GM19328 (cell line): Measurements from ENCODE around the gene RS1.

Experiments
- ATAC-seq: cut with Tn5 transposase; IDR thresholded peaks from one replicate; pipeline ENCODE4 v1.9.1; 2021; ENCODE audit warnings: mild to moderate bottlenecking, moderate library complexity; ENCODE audit not compliant: unreplicated experiment

The RS1 gene

GRCh38 chrX:18672008-18672407, at the start of gene RS1:
RS1 (minus strand) TSS chrX:18672108; CDS start chrX:18672068, 40 bp downstream.
- ATAC-seq: no peak

GRCh38 chrX:18719852-18720251, 47.9 kb upstream of the RS1 start:
- ATAC-seq: no peak

GRCh38 chrX:18714910-18715309, 43.0 kb upstream of the RS1 start:
- ATAC-seq: no peak

GRCh38 chrX:18709833-18710232, 37.9 kb upstream of the RS1 start:
- ATAC-seq: no peak

GRCh38 chrX:18707426-18708049, 35.6 kb upstream of the RS1 start, which contains the start of gene PPEF1:
PPEF1 (plus strand) TSS chrX:18707645; CDS start chrX:18707781, 136 bp downstream.
- ATAC-seq: no peak

- no peak for ATAC-seq
Measured at GRCh38 chrX:18702362-18703195, 30.7 kb upstream of the RS1 start.

- no peak for ATAC-seq
Measured at GRCh38 chrX:18701621-18702361, 29.9 kb upstream of the RS1 start.

GRCh38 chrX:18698737-18699650, 27.1 kb upstream of the RS1 start:
- no peak for ATAC-seq

DNA sequence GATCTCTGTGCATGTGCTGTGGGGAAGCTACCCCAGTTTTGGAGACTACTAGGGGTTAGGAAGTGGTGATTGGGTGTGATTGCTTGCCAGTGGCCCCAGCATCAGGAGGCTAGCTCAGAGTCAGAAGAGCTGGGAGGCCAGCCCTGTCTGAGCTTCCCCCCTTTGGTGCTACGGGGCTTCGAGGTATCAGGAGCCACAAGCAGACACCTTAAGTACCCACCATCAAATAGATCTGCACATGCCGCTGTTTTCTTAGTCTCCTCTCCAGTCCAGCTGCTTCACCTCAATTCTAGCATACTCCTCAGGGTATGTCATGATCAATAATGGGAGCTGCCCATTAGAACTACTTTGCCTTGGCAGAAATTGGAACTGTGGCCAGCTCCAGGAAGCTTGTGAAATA, 24.7 kb upstream of the RS1 start:
- no peak for ATAC-seq

GRCh38 chrX:18692541-18692940, 20.6 kb upstream of the RS1 start:
- no peak for ATAC-seq

- no peak for ATAC-seq
Measured at GRCh38 chrX:18691431-18691830, 19.5 kb upstream of the RS1 start.

GRCh38 chrX:18687856-18688495, 16.1 kb upstream of the RS1 start:
- no peak for ATAC-seq

DNA sequence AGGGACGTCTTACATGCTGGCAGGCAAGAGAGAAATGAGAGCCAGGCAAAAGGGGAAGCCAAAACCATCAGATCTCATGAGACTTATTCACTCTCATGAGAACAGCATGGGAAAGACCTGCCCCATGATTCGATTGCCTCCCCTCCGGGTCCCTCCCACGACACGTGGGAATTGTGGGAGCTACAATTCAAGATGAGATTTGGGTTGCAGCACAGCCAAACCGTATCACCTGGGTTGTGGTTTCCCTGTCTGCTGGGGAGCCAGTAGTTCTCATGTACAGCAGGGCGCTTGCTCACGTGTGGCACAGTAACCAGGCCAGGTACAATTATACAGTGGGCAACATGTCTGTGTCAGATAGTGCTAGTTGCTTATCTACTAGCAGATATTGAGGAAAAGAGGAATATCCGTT, 11.1 kb upstream of the RS1 start:
- no peak for ATAC-seq

DNA sequence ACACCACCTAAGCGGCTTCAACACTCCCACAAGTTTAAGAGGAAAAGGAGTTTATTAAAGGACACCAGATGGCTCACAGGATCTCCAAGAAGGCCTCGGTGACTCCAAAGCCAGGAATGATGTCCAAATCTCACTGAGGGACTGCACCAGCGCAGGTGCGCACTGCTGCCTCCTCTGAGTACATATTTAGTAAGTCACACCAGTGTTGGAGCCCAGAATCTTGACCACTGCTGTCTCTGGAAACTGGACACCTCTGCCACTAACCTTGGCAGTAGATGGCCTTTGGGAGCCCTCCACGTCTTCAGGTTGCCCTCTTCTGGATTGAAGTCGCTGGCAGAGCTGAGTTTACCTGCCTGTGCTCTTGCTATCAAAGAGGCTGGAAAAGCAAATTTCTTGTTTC, 10.1 kb upstream of the RS1 start:
- no peak for ATAC-seq

- ATAC-seq: no peak
Measured at GRCh38 chrX:18677161-18677869, 5.4 kb upstream of the RS1 start.

DNA sequence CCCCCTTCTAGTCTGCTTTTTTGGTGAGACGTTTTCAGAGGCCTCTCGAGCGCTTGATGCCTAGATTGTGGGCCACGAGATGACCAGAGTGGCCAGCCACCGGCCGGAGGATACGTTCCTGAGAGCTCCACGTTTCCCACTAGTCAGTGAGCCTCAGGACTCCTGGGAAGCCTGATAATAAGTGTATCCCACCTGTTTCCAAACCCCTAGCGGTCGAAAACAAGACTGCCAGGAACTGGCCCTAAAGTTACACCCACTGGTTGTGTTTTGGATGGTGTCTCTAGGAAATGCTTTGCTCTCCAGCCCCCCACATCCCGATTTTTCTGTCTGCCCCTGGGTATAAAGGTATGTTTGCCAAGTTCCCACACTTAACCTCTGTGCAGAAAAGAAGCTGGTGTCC, 4.6 kb upstream of the RS1 start:
- no peak for ATAC-seq

GRCh38 chrX:18676050-18676449, 4.1 kb upstream of the RS1 start:
- ATAC-seq: no peak

DNA sequence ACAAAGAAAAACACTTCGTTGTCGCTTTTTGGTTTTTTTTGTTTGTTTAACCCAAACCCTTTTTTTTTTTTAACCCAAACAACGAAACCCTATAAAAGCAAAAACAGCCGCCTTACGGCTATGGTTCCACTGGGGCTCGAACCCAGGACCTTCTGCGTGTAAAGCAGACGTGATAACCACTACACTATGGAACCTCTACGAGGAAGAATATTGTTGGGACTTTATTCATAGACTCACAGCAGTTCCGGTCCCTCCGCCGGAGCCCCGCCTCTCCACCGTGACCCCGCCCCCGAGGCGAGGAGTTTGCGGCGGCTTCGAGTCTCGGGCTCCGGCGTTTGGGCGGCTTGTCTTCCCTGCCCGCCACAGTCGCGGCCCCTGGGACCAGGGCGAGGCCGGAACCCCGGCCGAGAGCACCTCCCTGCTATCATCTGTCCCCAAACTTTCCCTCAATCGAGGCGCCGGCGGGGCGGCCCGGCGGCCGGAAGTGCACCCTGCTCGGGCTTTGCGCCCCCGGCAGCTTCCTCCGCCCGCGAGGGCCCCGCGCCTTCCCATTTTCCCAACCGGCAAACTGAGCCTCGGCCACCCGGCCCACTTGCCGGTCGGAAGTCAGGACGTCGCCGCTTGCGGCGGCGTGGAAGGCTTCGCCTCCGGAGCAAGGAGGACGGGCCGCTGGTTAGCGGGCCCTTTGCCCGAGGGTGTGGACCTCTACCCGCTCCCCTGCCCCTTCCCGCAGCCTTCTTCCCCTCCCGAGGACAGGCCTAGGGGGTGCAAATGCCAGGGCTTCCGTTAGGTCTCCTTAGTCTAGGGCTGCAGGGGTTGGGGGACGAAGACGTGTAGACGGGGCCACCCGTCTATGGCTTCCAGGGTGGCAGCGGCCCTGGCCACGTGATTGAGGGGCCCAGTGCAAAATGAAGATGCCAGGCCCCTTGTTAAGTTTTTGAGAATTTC, 3.2 kb upstream of the RS1 start:
- peak; percentile 71 for ATAC-seq
